Trophoblast cell (in vitro differentiated cells and primary cell): Measurements from ENCODE around the gene ADAMTSL3.

Experiments
- DNase-seq, 2 donors: peaks; one replicate each; pipeline ENCODE4 v3.0.0-alpha.2; 2016
- H2AFZ ChIP-seq: 2 replicates; pipeline ENCODE4 v1.6.1; 2013; ENCODE audit warnings: low read length, moderate library complexity, mild to moderate bottlenecking; ENCODE audit not compliant: insufficient read depth, poor library complexity
- H2AK5ac ChIP-seq: 2 replicates; pipeline ENCODE4 v1.6.1; 2013; ENCODE audit warnings: mild to moderate bottlenecking, low read length
- H2BK120ac ChIP-seq: 2 replicates; pipeline ENCODE4 v1.6.1; 2013; ENCODE audit warnings: low read length, mild to moderate bottlenecking, moderate library complexity; ENCODE audit not compliant: insufficient read depth, poor library complexity
- H2BK12ac ChIP-seq: 2 replicates; pipeline ENCODE4 v1.6.1; 2013; ENCODE audit warnings: mild to moderate bottlenecking, low read length, moderate library complexity
- H2BK5ac ChIP-seq: 2 replicates; pipeline ENCODE4 v1.6.1; 2013; ENCODE audit warnings: low read length, low read depth, moderate library complexity, mild to moderate bottlenecking; ENCODE audit not compliant: poor library complexity
- H3K14ac ChIP-seq: 2 replicates; pipeline ENCODE4 v1.6.1; 2013; ENCODE audit warnings: mild to moderate bottlenecking, low read length
- H3K18ac ChIP-seq: 2 replicates; pipeline ENCODE4 v1.6.1; 2013; ENCODE audit warnings: mild to moderate bottlenecking, low read length
- H3K23ac ChIP-seq: 2 replicates; pipeline ENCODE4 v1.6.1; 2013; ENCODE audit warnings: low read length
- H3K27ac ChIP-seq: 2 replicates; pipeline ENCODE4 v1.5.1; 2013; ENCODE audit warnings: low read depth, mild to moderate bottlenecking, inconsistent platforms, low read length, moderate library complexity
- H3K27me3 ChIP-seq: 2 replicates; pipeline ENCODE4 v1.6.1; 2013; ENCODE audit warnings: inconsistent platforms, mild to moderate bottlenecking, low read length, moderate library complexity; ENCODE audit not compliant: insufficient read depth
- H3K36me3 ChIP-seq, 2 experiments: 1 replicate in 1 of 2; 2 replicates in 1 of 2; pipeline ENCODE4 v1.6.1; 2013; ENCODE audit warnings: low read length in 2 of 2, mild to moderate bottlenecking in 2 of 2, moderate library complexity in 1 of 2; ENCODE audit not compliant: insufficient read depth in 2 of 2, control insufficient read depth in 1 of 2
- H3K4ac ChIP-seq: 2 replicates; pipeline ENCODE4 v1.6.1; 2013; ENCODE audit warnings: low read depth, mild to moderate bottlenecking, low read length, moderate library complexity
- H3K4me1 ChIP-seq, 2 experiments: 1 replicate in 1 of 2; 2 replicates in 1 of 2; pipeline ENCODE4 v1.6.1; 2013; ENCODE audit warnings: low read length in 2 of 2, mild to moderate bottlenecking in 2 of 2, moderate library complexity in 1 of 2; ENCODE audit not compliant: insufficient read depth in 2 of 2, control insufficient read depth in 1 of 2
- H3K4me2 ChIP-seq: 2 replicates; pipeline ENCODE4 v1.6.1; 2013; ENCODE audit warnings: inconsistent platforms, mild to moderate bottlenecking, low read length, moderate library complexity
- H3K4me3 ChIP-seq: 2 replicates; pipeline ENCODE4 v1.5.1; 2013; ENCODE audit warnings: mild to moderate bottlenecking, low read depth, low read length, inconsistent platforms
- H3K79me1 ChIP-seq: one replicate; pipeline ENCODE4 v1.6.1; 2013; ENCODE audit warnings: low read length
- H3K79me2 ChIP-seq: 2 replicates; pipeline ENCODE4 v1.6.1; 2013; ENCODE audit warnings: low read length, mild to moderate bottlenecking; ENCODE audit not compliant: control insufficient read depth, insufficient read depth, poor library complexity
- H3K9ac ChIP-seq: 2 replicates; pipeline ENCODE4 v1.6.1; 2013; ENCODE audit warnings: mild to moderate bottlenecking, low read length
- H3K9me3 ChIP-seq: 2 replicates; pipeline ENCODE4 v1.6.1; 2013; ENCODE audit warnings: low read depth, mild to moderate bottlenecking, control low read depth, inconsistent platforms, low read length; ENCODE audit not compliant: insufficient read depth
- H4K12ac ChIP-seq: 2 replicates; pipeline ENCODE4 v1.6.1; 2013; ENCODE audit warnings: low read depth, mild to moderate bottlenecking, low read length, moderate library complexity
- H4K8ac ChIP-seq: 2 replicates; pipeline ENCODE4 v1.6.1; 2013; ENCODE audit warnings: low read depth, mild to moderate bottlenecking, low read length, moderate library complexity
- H4K91ac ChIP-seq: one replicate; pipeline ENCODE4 v1.6.1; 2013; ENCODE audit warnings: low read depth, mild to moderate bottlenecking, low read length, moderate library complexity
- WGBS: extraction: QIAGEN DNeasy Blood & Tissue Kit; methylation state at CpG from one replicate; pipeline ENCODE4 v1.1.7; 2013; ENCODE audit warnings: missing lambda C conversion rate; ENCODE audit not compliant: insufficient read length, insufficient coverage; ENCODE audit errors: extremely low coverage; 5-methylcytosine and 5-hydroxymethylcytosine counted together

ADAMTSL3 gene

GRCh38 chr15:83922649-83923294, 268.8 kb downstream of the ADAMTSL3 start:
- Histone ChIP-seq H3K4me3 (no peak overlapping the region), H4K8ac (no peak overlapping the region), H3K4ac (no peak overlapping the region), H3K23ac (no peak overlapping the region), H2BK12ac (no peak overlapping the region), H2BK120ac (no peak overlapping the region), H3K27me3 (no peaks in the 10 kb centered on the region), H3K79me1 (no peaks in the 10 kb centered on the region), H3K9me3 (no peaks in the 10 kb centered on the region), H3K36me3 (no peaks in the 10 kb centered on the region), H4K12ac (no peak overlapping the region), H3K4me2 (no peak overlapping the region), H3K4me1 (no peaks in the 10 kb centered on the region), H3K27ac (no peak overlapping the region), H4K91ac (no peak overlapping the region), H3K79me2 (no peaks in the 10 kb centered on the region), H3K9ac (no peak overlapping the region), H2AK5ac (no peak overlapping the region), H2AFZ (no peak overlapping the region), H3K14ac (no peak overlapping the region), H3K18ac (no peak overlapping the region), H2BK5ac (no peak overlapping the region)
- no CpG with 5 or more reads among the region's 2 CpGs for WGBS
- no peak for DNase-seq

- Histone ChIP-seq H3K4ac (no peak overlapping the region), H3K9ac (no peak overlapping the region), H3K14ac (no peak overlapping the region), H3K27ac (no peak overlapping the region), H3K18ac (no peak overlapping the region), H3K36me3 (no peaks in the 10 kb centered on the region), H2AFZ (no peak overlapping the region), H3K4me3 (no peak overlapping the region), H3K9me3 (no peaks in the 10 kb centered on the region), H2BK12ac (no peak overlapping the region), H3K79me1 (no peaks in the 10 kb centered on the region), H3K79me2 (no peaks in the 10 kb centered on the region), H2BK5ac (no peak overlapping the region), H2BK120ac (no peak overlapping the region), H3K27me3 (no peaks in the 10 kb centered on the region), H4K91ac (no peak overlapping the region), H4K8ac (no peak overlapping the region), H4K12ac (no peak overlapping the region), H2AK5ac (no peak overlapping the region), H3K4me2 (no peak overlapping the region), H3K23ac (no peak overlapping the region), H3K4me1 (no peaks in the 10 kb centered on the region)
- DNase-seq: peak in 1 of 2 donors; percentile 23
- no CpG with 5 or more reads among the region's 1 CpG for WGBS
Measured at GRCh38 chr15:83926116-83926515, 272.2 kb downstream of the ADAMTSL3 start.

- H3K18ac ChIP-seq: no peak overlapping the region
- no peak overlapping the region for H3K4ac ChIP-seq
- H3K27me3 ChIP-seq: no peaks in the 10 kb centered on the region
- H3K4me3 ChIP-seq: no peak overlapping the region
- H3K79me1 ChIP-seq: no peaks in the 10 kb centered on the region
- H3K4me1 ChIP-seq: no peaks in the 10 kb centered on the region
- no peak overlapping the region for H3K9ac ChIP-seq
- H4K8ac ChIP-seq: no peak overlapping the region
- H3K9me3 ChIP-seq: no peaks in the 10 kb centered on the region
- no peak overlapping the region for H2BK120ac ChIP-seq
- H3K79me2 ChIP-seq: no peaks in the 10 kb centered on the region
- H3K27ac ChIP-seq: no peak overlapping the region
- no peaks in the 10 kb centered on the region for H3K36me3 ChIP-seq
- no CpG with 5 or more reads among the region's 2 CpGs for WGBS
- H4K91ac ChIP-seq: no peak overlapping the region
- H4K12ac ChIP-seq: no peak overlapping the region
- no peak for DNase-seq
- H2AFZ ChIP-seq: no peak overlapping the region
- H3K4me2 ChIP-seq: no peak overlapping the region
- no peak overlapping the region for H2BK5ac ChIP-seq
- H2BK12ac ChIP-seq: no peak overlapping the region
- H3K23ac ChIP-seq: no peak overlapping the region
- H2AK5ac ChIP-seq: no peak overlapping the region
- no peak overlapping the region for H3K14ac ChIP-seq
Measured at GRCh38 chr15:83927704-83928391, 273.9 kb downstream of the ADAMTSL3 start.

DNA sequence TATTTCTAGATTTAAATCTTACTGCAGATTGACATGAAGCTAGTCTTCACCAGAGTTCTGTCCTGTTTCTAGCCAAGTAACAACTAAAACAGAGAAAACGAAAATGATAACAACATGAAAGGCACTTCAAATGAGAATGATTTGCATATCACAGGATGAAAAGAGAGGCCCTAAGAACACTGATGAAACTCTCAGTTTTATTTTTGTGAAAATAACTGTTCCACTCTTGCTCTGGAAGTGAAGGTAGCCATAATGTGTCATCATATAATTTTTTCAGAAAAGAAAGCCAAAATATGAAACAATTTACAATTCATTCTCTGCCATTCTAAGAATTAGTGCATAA, 274.4 kb downstream of the ADAMTSL3 start:
- H3K14ac ChIP-seq: no peak overlapping the region
- H3K27me3 ChIP-seq: no peaks in the 10 kb centered on the region
- no peaks in the 10 kb centered on the region for H3K79me2 ChIP-seq
- H3K9me3 ChIP-seq: no peaks in the 10 kb centered on the region
- H3K4me2 ChIP-seq: no peak overlapping the region
- H4K91ac ChIP-seq: no peak overlapping the region
- no peak overlapping the region for H2BK12ac ChIP-seq
- no peaks in the 10 kb centered on the region for H3K36me3 ChIP-seq
- no peak overlapping the region for H2AFZ ChIP-seq
- DNase-seq: no peak
- no peak overlapping the region for H3K9ac ChIP-seq
- no peak overlapping the region for H3K4ac ChIP-seq
- H3K4me1 ChIP-seq: no peaks in the 10 kb centered on the region
- no peak overlapping the region for H3K4me3 ChIP-seq
- no peak overlapping the region for H2AK5ac ChIP-seq
- no peaks in the 10 kb centered on the region for H3K79me1 ChIP-seq
- H3K18ac ChIP-seq: no peak overlapping the region
- H4K12ac ChIP-seq: no peak overlapping the region
- H3K27ac ChIP-seq: no peak overlapping the region
- no peak overlapping the region for H2BK120ac ChIP-seq
- H4K8ac ChIP-seq: no peak overlapping the region
- no peak overlapping the region for H3K23ac ChIP-seq
- no peak overlapping the region for H2BK5ac ChIP-seq
- WGBS: no CpG with 5 or more reads among the region's 1 CpG
